Measurements from ENCODE around the gene VAT1L.
"Not testable (repeated sequence)": the region's sequence is repeated elsewhere in the genome, so short reads cannot be mapped to it uniquely, and the experiment has no call there.

Gene VAT1L

GRCh38 chr16:77913738-77914253 is 125.4 kb downstream of the VAT1L start:
- no peak for DNase-seq

GRCh38 chr16:77916111-77916510 is 127.7 kb downstream of the VAT1L start:
- no peak for DNase-seq

- DNase-seq = no peak
Observed at GRCh38 chr16:77917971-77918370, 129.6 kb downstream of the VAT1L start.

DNA sequence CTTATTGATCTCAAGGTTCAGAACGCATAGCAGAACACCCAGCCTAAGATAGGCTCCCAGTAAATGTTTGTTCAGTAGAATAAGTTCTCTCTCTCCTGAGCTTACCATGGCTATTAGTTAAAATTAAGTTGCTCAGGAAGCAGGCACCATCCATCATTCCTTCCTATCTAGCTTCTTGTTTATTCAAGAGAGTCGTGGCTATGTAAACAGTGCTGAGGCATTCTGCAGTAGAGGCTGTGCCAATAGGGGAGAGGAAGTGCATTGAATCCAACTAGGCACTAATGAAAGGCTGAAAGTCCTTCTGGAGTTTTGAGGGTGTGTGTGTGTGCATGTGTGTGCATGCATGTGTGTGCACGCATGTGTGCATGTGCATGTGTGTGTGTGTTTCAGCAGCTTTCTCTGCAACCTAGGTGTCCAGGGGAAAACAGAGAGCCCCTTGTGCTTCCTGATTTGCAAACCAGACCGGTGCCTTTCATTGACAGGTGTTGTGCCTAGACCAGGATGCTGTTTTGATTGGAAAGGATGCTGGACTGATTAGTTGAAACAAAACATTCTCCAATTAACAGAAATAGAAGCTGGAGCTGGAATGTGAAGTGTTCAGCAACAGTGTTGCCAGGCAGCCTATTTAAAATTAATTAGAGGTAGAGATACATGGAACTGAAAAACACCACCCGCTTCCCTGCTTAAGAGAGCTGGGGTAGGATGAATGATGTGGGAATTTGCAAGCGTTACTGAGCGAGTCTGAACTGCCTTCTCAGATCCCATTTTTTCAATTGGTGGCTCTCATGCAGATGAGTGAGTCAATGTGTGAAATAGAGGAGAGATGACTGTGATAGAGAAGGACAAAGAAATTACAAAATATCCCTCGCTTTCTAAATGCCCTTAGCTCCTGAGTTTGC is 130.7 kb downstream of the VAT1L start:
- DNase-seq = no peak

GRCh38 chr16:77919761-77920415 is 131.5 kb downstream of the VAT1L start:
- DNase-seq = no peak

DNA sequence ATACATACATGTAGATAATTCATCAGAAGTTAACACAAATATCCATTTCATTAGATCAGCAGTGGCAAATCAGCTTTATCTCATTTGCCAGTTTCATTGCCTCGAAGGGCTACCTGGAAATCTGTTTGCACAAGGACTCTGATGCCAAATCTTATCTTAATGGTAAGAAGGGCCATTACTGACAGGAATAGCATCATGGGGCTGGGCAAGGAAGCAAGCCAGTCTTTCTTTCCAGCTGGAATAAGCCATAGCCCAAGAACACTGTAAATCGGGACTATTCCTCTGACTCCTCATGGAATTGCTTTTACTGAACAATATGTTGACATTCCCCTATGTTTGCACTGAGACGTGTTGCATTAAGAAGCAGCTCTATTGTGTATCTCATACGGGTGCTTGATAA is 132.6 kb downstream of the VAT1L start:
- no peak for DNase-seq

DNA sequence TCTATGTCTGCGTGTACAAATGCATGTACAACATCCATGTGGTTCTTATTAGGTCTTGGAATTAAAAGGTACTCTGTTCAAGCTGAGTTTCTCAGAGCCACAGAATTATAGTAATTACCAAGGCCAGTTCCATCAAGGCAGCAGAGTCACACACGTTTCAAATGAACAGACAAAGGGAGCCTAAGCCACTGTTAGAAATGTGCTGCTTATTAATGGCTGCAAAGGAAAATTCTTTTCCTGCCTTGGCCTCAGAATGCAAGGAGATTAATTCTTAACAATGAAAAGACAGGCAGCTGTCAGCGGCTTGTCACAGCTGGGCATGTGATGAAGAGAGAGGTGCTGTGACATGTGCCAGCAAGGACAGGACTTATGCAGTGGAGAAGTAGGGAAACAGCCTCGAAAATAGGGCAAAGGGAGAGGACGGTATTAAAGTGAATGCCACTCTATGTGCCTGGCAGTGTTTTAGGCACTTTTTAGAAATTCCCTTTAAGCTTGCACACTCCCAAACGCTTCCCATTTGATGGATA is 133.9 kb downstream of the VAT1L start:
- DNase-seq = no peak

- no peak for DNase-seq
Observed at GRCh38 chr16:77925531-77925930, 137.2 kb downstream of the VAT1L start.

DNA sequence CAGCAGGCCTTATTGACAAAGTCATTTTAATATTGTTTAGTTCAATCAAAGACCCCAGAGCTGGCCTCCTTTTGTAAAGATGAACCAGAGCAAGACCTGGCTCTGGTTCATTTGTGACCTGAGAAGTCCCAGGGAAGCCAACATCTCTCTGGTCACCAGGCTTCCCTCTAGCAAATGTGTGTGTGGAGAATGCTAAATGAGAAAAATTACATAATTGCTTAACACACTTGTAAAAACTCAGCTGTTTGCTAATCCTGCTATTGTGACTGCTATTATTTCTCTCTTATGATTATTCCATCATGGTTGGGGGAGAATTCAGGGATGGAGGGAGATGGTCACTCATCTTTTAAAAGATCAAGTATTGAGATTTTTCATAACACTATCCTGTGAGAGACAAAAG is 139.7 kb downstream of the VAT1L start:
- no peak for DNase-seq

DNA sequence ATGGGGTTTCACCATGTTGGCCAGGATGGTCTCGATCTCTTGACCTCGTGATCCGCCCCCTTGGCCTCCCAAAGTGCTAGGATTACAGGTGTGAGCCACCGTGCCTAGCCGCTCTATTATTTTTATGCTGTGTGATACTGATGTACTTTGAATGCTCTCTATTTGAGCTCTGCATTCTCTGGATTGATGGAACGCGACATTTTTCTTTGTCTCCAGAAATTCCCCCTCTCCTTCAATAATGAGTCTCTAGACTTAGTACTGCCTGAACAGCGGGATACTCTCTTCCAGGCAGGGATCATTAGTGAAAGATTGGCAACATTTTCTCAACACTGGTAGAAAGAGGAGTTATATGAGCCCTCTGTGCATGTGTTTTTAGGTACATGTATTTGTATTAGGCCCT is 140.6 kb downstream of the VAT1L start:
- DNase-seq = no peak

GRCh38 chr16:77931058-77931457 is 142.7 kb downstream of the VAT1L start:
- no peak for DNase-seq

- no peak for DNase-seq
Observed at GRCh38 chr16:77937473-77938149, 149.2 kb downstream of the VAT1L start.

GRCh38 chr16:77938913-77939312 is 150.5 kb downstream of the VAT1L start:
- DNase-seq = no peak

DNA sequence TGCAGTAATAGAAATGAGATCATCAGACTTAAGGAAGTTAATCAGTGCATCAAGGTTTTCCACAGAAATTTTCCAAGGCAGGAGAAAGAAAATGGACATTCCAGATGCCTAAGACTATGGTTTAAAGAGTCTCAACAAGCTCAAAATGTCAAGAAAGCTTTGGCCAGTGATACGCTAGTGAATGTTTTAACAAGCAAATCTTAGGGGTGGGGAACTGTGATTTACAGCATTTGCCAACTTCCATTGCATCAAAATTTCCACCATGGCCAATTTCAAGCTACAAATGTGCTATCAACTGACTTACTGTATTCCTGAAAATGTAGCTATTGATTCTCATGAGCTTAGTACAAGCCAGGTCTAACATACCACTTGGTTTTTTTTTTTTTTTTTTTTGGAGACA is 151.6 kb downstream of the VAT1L start:
- no peak for DNase-seq

DNA sequence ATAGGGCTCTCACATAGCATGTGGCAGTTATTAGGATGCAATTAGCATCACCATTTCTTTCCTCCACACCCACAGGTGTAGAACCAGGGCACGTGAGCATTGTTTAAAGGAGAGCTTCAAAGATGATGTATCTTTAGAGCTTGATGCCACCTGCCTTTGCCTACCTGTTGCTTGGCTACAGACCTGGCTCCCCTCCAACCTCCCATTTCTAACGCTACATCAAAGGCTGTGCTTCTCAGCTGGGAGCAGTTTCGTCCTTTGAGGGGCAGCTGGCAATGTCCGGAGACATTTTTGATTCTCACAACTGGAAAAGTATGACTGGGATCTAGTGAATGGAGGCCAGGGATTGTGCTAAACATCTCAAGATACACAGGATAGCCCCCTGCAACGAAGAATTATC is 155.4 kb downstream of the VAT1L start:
- peak in 1 of 14 donors; percentile 5 for DNase-seq

GRCh38 chr16:77944631-77945030 is 156.3 kb downstream of the VAT1L start:
- no peak for DNase-seq

GRCh38 chr16:77945126-77945525 is 156.8 kb downstream of the VAT1L start:
- no peak for DNase-seq

DNA sequence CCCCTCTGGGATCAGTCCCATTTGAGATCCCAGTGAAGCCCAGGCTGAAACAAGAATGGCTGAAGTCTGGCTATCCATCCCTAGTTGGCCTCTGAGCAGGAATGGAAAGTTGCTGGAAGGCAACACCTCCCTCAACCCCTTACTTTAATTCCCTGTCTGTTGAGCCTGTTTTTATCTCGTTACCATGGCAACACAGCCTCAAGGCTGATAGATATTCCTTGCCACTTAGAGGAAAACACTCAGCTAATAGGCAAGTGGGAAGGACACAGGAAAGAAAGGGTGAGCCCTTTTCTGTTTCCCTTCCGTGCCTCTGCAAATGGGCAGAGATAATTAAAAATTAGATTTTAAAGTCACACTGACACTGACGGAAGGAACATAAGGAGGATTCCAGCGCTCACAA is 158.5 kb downstream of the VAT1L start:
- DNase-seq = no peak

DNA sequence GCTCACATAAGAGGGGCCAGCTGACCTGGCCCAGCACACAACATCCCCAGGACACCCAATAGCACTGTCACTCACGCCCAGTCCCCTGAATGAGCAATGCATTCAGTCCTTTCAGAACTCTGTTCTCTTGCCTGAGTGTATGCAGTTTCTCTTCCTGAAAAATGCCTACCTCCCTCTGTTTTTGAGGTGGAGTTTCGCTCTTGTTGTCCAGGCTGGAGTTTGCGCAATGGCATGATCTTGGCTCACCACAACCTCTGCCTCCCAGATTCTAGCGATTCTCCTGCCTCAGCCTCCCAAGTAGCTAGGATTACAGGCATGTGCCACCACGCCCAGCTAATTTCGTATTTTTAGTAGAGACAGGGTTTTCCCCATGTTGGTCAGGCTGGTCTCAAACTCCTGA is 159.2 kb downstream of the VAT1L start:
- not testable (repeated sequence) for DNase-seq

GRCh38 chr16:77948835-77949234 is 160.5 kb downstream of the VAT1L start:
- DNase-seq = no peak

- peak in 2 of 14 donors; percentile 4 to 79 for DNase-seq
Observed at GRCh38 chr16:77949445-77949844, 161.1 kb downstream of the VAT1L start.

- peak in 1 of 14 donors; percentile 13 for DNase-seq
Observed at GRCh38 chr16:77951788-77952187, 163.4 kb downstream of the VAT1L start.

GRCh38 chr16:77955127-77955526 is 166.8 kb downstream of the VAT1L start:
- no peak for DNase-seq
